HCT116 (cell line): ENCODE data around the gene YBX3. TPM values are rescaled to one million over a fixed set of nuclear protein-coding genes. Genes with fewer than 3 reads are reported as not detected.

ENCODE experiments used
- ATAC-seq: fragments of 200-7000 bp; cut with Tn5 transposase; 2 replicates; pipeline ENCODE4 v1.9.1; 2020; ENCODE audit warnings: mild to moderate bottlenecking, moderate library complexity
- BruUV-seq: library from RNA; stranded (reverse); fragments of 400-500 nt; replicated peaks from 2 replicates; lab custom pipeline; 2021; lab: Mats Ljungman, UMichigan
- CTCF ChIA-PET: fragments of 300-600 bp; sonication (Branson Sonifier 250); formaldehyde crosslinking; loops from one replicate; lab custom pipeline; 2021; ENCODE audit warnings: antibody characterized with exemption; lab: Charles Lee
- POLR2A ChIA-PET: fragments of 300-600, 350-600 bp; sonication (Branson Sonifier 250); formaldehyde crosslinking; loops from one replicate; lab custom pipeline; 2021; ENCODE audit warnings: antibody characterized with exemption; lab: Charles Lee
- RAD21 ChIA-PET, 2 experiments: fragments of 300-600 bp; sonication (Branson Sonifier 250); formaldehyde crosslinking; loops; one replicate each; lab custom pipeline; 2023; ENCODE audit warnings: low total read pairs in 2 of 2; ENCODE audit not compliant: uncharacterized antibody in 2 of 2, unreplicated experiment in 2 of 2, low non-redundant PET in 1 of 2; lab: Charles Lee
- DNase-seq: peaks from one replicate; pipeline ENCODE4 v3.0.0-alpha.2; 2010; ENCODE audit warnings: low read depth, low spot score
- H2AFZ ChIP-seq: fragments of 200-600 bp; shearing (Covaris generic), sonication (generic); 2 replicates; pipeline ENCODE4 v1.6.1; 2017; ENCODE audit warnings: low read depth, mixed run types, mixed read lengths, antibody characterized with exemption, low read length; ENCODE audit not compliant: poor library complexity, severe bottlenecking
- H3K27ac ChIP-seq: 2 replicates; pipeline ENCODE4 v1.5.1; 2012; ENCODE audit warnings: low read depth, low read length
- H3K27me3 ChIP-seq: fragments of 200-600 bp; sonication (generic); 2 replicates; pipeline ENCODE4 v1.6.1; 2016; ENCODE audit warnings: mixed run types, low read length, mixed read lengths; ENCODE audit not compliant: insufficient read depth
- H3K36me3 ChIP-seq, 2 experiments: fragments of 200-500 bp in 1 of 2; fragments of 200-600 bp in 1 of 2; sonication (Bioruptor generic) in 1 of 2; sonication (generic) in 1 of 2; 2 replicates each; pipeline versions ENCODE4 v1.5.1 to v1.6.1; 2014 to 2016; ENCODE audit warnings: low read length in 2 of 2, inconsistent platforms in 1 of 2, mixed read lengths in 1 of 2, mixed run types in 1 of 2; ENCODE audit not compliant: insufficient read depth in 2 of 2, control insufficient read depth in 1 of 2
- H3K4me1 ChIP-seq, 2 experiments: fragments of 200-600 bp in 1 of 2; sonication (generic) in 1 of 2; 2 replicates each; pipeline versions ENCODE4 v1.5.1 to v1.6.1; 2012 to 2017; ENCODE audit warnings: low read length in 2 of 2, inconsistent platforms in 1 of 2, mild to moderate bottlenecking in 1 of 2, mixed read lengths in 1 of 2, mixed run types in 1 of 2, moderate library complexity in 1 of 2; ENCODE audit not compliant: insufficient read depth in 2 of 2, control insufficient read depth in 1 of 2
- H3K4me2 ChIP-seq: fragments of 200-600 bp; sonication (generic); 2 replicates; pipeline ENCODE4 v1.6.1; 2017; ENCODE audit warnings: mixed run types, low read length, mixed read lengths
- H3K4me3 ChIP-seq, 2 experiments: fragments of 200-600 bp in 1 of 2; sonication (generic) in 1 of 2; replicated peaks in 1 of 2; 2 replicates each; pipeline ENCODE4 v1.5.1; 2011 to 2016; ENCODE audit warnings: low read length in 2 of 2, control low read depth in 1 of 2, low read depth in 1 of 2, mild to moderate bottlenecking in 1 of 2, mixed read lengths in 1 of 2, mixed run types in 1 of 2
- H3K79me2 ChIP-seq: fragments of 200-600 bp; sonication (generic); 2 replicates; pipeline ENCODE4 v1.6.1; 2017; ENCODE audit warnings: mild to moderate bottlenecking, mixed run types, low read length, moderate library complexity, mixed read lengths; ENCODE audit not compliant: insufficient read depth
- H3K9ac ChIP-seq: fragments of 200-600 bp; sonication (generic); 2 replicates; pipeline ENCODE4 v1.6.1; 2016; ENCODE audit warnings: low read length, mixed read lengths
- H3K9me2 ChIP-seq: fragments of 200-600 bp; sonication (generic), shearing (Covaris generic); 2 replicates; pipeline ENCODE4 v1.6.1; 2017; ENCODE audit warnings: mixed run types, mild to moderate bottlenecking, moderate library complexity; ENCODE audit not compliant: insufficient read depth
- H3K9me3 ChIP-seq, 2 experiments: fragments of 200-500 bp in 1 of 2; fragments of 200-600 bp in 1 of 2; sonication (Bioruptor generic) in 1 of 2; sonication (generic) in 1 of 2; 2 replicates each; pipeline ENCODE4 v1.6.1; 2014 to 2017; ENCODE audit warnings: low read length in 2 of 2, mixed read lengths in 2 of 2, inconsistent platforms in 1 of 2, low read depth in 1 of 2, mild to moderate bottlenecking in 1 of 2, mixed run types in 1 of 2, moderate library complexity in 1 of 2; ENCODE audit not compliant: control insufficient read depth in 1 of 2, insufficient read depth in 1 of 2
- H4K20me1 ChIP-seq: fragments of 200-600 bp; sonication (generic), shearing (Covaris generic); 2 replicates; pipeline ENCODE4 v1.6.1; 2017; ENCODE audit warnings: mixed run types, mild to moderate bottlenecking, moderate library complexity; ENCODE audit not compliant: insufficient read depth
- EGR1 ChIP-seq: IDR thresholded peaks from 2 replicates; pipeline ENCODE4 v1.6.1; 2012; ENCODE audit warnings: low read depth
- FOSL1 ChIP-seq: IDR thresholded peaks from 2 replicates; pipeline ENCODE4 v1.6.1; 2012; ENCODE audit warnings: low read depth
- MAX ChIP-seq: IDR thresholded peaks from 2 replicates; pipeline ENCODE4 v1.6.1; 2012
- POLR2AphosphoS5 ChIP-seq: IDR thresholded peaks from 2 replicates; pipeline ENCODE4 v1.6.1; 2011; ENCODE audit warnings: mild to moderate bottlenecking, low read depth, low read length, moderate library complexity
- SIN3A ChIP-seq: IDR thresholded peaks from 2 replicates; pipeline ENCODE4 v1.6.1; 2012; ENCODE audit warnings: low read depth
- SP1 ChIP-seq: IDR thresholded peaks from 2 replicates; pipeline ENCODE4 v1.6.1; 2012; ENCODE audit warnings: low read depth
- intact Hi-C: fragments of 100-400 bp; cut with micrococcal nuclease; formaldehyde crosslinking; loops from 2 replicates; pipeline ENCODE4 v1.10.0; 2022
- total RNA-seq: library from RNA; stranded (reverse); gene quantifications from one replicate; pipeline ENCODE4 v1.2.1, GENCODE V29; 2021; ENCODE audit not compliant: unreplicated experiment
- TF ChIP-seq, protein P1 (sequence below): IDR thresholded peaks from 2 replicates; pipeline ENCODE4 v1.6.1; 2012
- TF ChIP-seq, protein P2 (sequence below): IDR thresholded peaks from 2 replicates; pipeline ENCODE4 v1.6.1; 2011; ENCODE audit warnings: mild to moderate bottlenecking, low read length, moderate library complexity; ENCODE audit not compliant: insufficient replicate concordance; ENCODE audit errors: extremely low read depth

YBX3 gene
- total RNA-seq, 1 experiment from 2014 or later: 419 TPM

GRCh38 chr12:10715491-10715890 is 7.6 kb downstream of the YBX3 start:
- Histone ChIP-seq H3K27ac (no peak overlapping the region; the same call in 1 of the 2 replicates), H3K4me1 (peaks cover 45 to 51% of the 10 kb centered on the region in 2 experiments), H3K9me3 (no peaks in the 10 kb centered on the region), H3K9me2 (no peaks in the 10 kb centered on the region), H3K9ac (no peak overlapping the region), H3K79me2 (peaks cover 100% of the 10 kb centered on the region), H4K20me1 (peaks cover 34% of the 10 kb centered on the region; the same call in 1 of the 2 replicates), H3K36me3 (peaks cover 48 to 58% of the 10 kb centered on the region in 2 experiments), H3K27me3 (no peaks in the 10 kb centered on the region), H3K4me3 (no peak overlapping the region), H3K4me2 (peak overlapping the region; percentile 77; the same call in 1 of the 2 replicates), H2AFZ (no peak overlapping the region)
- TF ChIP-seq SP1: no peak
- no peak for TF ChIP-seq FOSL1
- no peak for TF ChIP-seq SIN3A
- TF ChIP-seq POLR2AphosphoS5: no peak
- no peak for TF ChIP-seq EGR1
- no peak for TF ChIP-seq MAX
- TF ChIP-seq, protein P1, sequence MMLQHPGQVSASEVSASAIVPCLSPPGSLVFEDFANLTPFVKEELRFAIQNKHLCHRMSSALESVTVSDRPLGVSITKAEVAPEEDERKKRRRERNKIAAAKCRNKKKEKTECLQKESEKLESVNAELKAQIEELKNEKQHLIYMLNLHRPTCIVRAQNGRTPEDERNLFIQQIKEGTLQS: no peak
- TF ChIP-seq, protein P2, sequence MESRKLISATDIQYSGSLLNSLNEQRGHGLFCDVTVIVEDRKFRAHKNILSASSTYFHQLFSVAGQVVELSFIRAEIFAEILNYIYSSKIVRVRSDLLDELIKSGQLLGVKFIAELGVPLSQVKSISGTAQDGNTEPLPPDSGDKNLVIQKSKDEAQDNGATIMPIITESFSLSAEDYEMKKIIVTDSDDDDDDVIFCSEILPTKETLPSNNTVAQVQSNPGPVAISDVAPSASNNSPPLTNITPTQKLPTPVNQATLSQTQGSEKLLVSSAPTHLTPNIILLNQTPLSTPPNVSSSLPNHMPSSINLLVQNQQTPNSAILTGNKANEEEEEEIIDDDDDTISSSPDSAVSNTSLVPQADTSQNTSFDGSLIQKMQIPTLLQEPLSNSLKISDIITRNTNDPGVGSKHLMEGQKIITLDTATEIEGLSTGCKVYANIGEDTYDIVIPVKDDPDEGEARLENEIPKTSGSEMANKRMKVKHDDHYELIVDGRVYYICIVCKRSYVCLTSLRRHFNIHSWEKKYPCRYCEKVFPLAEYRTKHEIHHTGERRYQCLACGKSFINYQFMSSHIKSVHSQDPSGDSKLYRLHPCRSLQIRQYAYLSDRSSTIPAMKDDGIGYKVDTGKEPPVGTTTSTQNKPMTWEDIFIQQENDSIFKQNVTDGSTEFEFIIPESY: no peak
- no peak for DNase-seq
- ChIA-PET POLR2A (no interaction called here), CTCF (no interaction called here), RAD21 (no interaction called here)
- no TSS peak for BruUV-seq
- ATAC-seq: no peak
- intact Hi-C loops: no loop called here
